Central memory CD8-positive, alpha-beta T cell (primary cell): ENCODE results near the gene IL17RD.

Experiments
- ATAC-seq: fragments of 150-1000 bp; cut with Tn5 transposase; replicated peaks from 2 replicates; pipeline ENCODE4 v1.10.0; 2022; ENCODE audit warnings: mild to moderate bottlenecking, moderate FRiP score, moderate number of reproducible peaks; ENCODE audit not compliant: poor library complexity, severe bottlenecking; ENCODE audit errors: extremely low read depth
- DNase-seq, 2 donors: peaks; one replicate each; pipeline ENCODE4 v3.0.0; 2021; ENCODE audit warnings: low spot score in 2 of 2
- H3K27ac Mint-ChIP-seq: one replicate; pipeline ENCODE4 v1.8.0; 2022; ENCODE audit warnings: low read depth, mild to moderate bottlenecking, moderate library complexity, mixed read lengths
- H3K27me3 Mint-ChIP-seq: one replicate; pipeline ENCODE4 v1.8.0; 2022; ENCODE audit warnings: mixed read lengths
- H3K36me3 Mint-ChIP-seq: one replicate; pipeline ENCODE4 v1.8.0; 2022; ENCODE audit warnings: mild to moderate bottlenecking, moderate library complexity, mixed read lengths; ENCODE audit not compliant: insufficient read depth
- H3K4me1 Mint-ChIP-seq: one replicate; pipeline ENCODE4 v1.8.0; 2022; ENCODE audit warnings: mixed read lengths
- H3K4me3 Mint-ChIP-seq: one replicate; pipeline ENCODE4 v1.8.0; 2022; ENCODE audit warnings: mild to moderate bottlenecking, moderate library complexity, mixed read lengths
- H3K9me3 Mint-ChIP-seq: one replicate; pipeline ENCODE4 v1.8.0; 2022; ENCODE audit warnings: mixed read lengths

IL17RD gene

GRCh38 chr3:57164657-57165573 is at the start of gene IL17RD:
Gene IL17RD (minus strand): TSS chr3:57165353. CDS start chr3:57165286, 67 bp downstream.
- Mint-ChIP-seq H3K4me1 (peaks cover 17% of the 10 kb centered on the region), H3K27me3 (peaks cover 93% of the 10 kb centered on the region), H3K9me3 (no peaks in the 10 kb centered on the region), H3K36me3 (peaks cover 1% of the 10 kb centered on the region), H3K27ac (no peak within 1 kb of the TSS), H3K4me3 (peak within 1 kb of the TSS; percentile 80)
- no peak for DNase-seq
- ATAC-seq = no peak

- ATAC-seq (no peak), DNase-seq (no peak)
- Mint-ChIP-seq H3K36me3 (no peaks in the 10 kb centered on the region), H3K4me1 (no peaks in the 10 kb centered on the region), H3K4me3 (no peak overlapping the region), H3K27me3 (no peaks in the 10 kb centered on the region), H3K27ac (no peak overlapping the region), H3K9me3 (no peaks in the 10 kb centered on the region)
Observed at GRCh38 chr3:57206423-57206822, 41.3 kb upstream of the IL17RD start.

DNA sequence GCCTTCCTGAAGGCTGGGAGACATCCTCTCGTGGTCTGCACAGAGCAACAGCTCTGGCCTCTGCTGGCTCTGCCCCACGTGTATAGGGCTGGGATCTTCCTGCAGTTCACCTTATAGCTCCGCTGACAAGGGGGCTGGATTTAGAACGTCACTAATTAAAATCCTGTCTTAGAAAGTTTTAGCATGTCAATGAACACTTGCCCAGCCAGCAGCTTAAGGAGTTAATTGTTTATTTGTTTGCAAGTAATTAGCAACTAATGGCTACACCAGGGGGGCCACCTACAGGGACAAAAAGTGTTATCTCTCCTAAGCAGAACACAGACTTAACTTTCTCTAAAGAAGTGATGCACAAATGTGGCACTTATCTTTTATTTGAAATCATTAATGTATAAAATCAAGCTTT is 34.7 kb upstream of the IL17RD start, which contains the start of gene HESX1:
HESX1 (minus strand) TSS at position 84 of the 403 bp plus-strand sequence; CDS start at position 24, 60 bp downstream.
- no peak for ATAC-seq
- no peak within 1 kb of the TSS for H3K4me3 Mint-ChIP-seq
- no peaks in the 10 kb centered on the region for H3K4me1 Mint-ChIP-seq
- no peaks in the 10 kb centered on the region for H3K36me3 Mint-ChIP-seq
- peaks cover 18% of the 10 kb centered on the region for H3K27me3 Mint-ChIP-seq
- DNase-seq = no peak
- H3K9me3 Mint-ChIP-seq = no peaks in the 10 kb centered on the region
- no peak within 1 kb of the TSS for H3K27ac Mint-ChIP-seq

- H3K27me3 Mint-ChIP-seq = peaks cover 44% of the 10 kb centered on the region
- no peaks in the 10 kb centered on the region for H3K4me1 Mint-ChIP-seq
- H3K36me3 Mint-ChIP-seq = no peaks in the 10 kb centered on the region
- ATAC-seq (no peak), DNase-seq (no peak)
- no peaks in the 10 kb centered on the region for H3K9me3 Mint-ChIP-seq
- H3K4me3 Mint-ChIP-seq = no peak overlapping the region
- H3K27ac Mint-ChIP-seq = no peak overlapping the region
Observed at GRCh38 chr3:57194641-57195040, 29.5 kb upstream of the IL17RD start.

GRCh38 chr3:57192028-57192427 is 26.9 kb upstream of the IL17RD start:
- Mint-ChIP-seq H3K9me3 (no peaks in the 10 kb centered on the region), H3K27ac (no peak overlapping the region), H3K4me1 (no peaks in the 10 kb centered on the region), H3K4me3 (no peak overlapping the region), H3K27me3 (peaks cover 38% of the 10 kb centered on the region), H3K36me3 (no peaks in the 10 kb centered on the region)
- DNase-seq = no peak
- ATAC-seq = no peak

- H3K36me3 Mint-ChIP-seq = peaks cover 3% of the 10 kb centered on the region
- no peak for DNase-seq
- ATAC-seq = no peak
- H3K9me3 Mint-ChIP-seq = no peaks in the 10 kb centered on the region
- H3K27ac Mint-ChIP-seq = no peak overlapping the region
- H3K27me3 Mint-ChIP-seq = peaks cover 35% of the 10 kb centered on the region
- no peak overlapping the region for H3K4me3 Mint-ChIP-seq
- H3K4me1 Mint-ChIP-seq = no peaks in the 10 kb centered on the region
Observed at GRCh38 chr3:57184526-57184925, 19.4 kb upstream of the IL17RD start.

DNA sequence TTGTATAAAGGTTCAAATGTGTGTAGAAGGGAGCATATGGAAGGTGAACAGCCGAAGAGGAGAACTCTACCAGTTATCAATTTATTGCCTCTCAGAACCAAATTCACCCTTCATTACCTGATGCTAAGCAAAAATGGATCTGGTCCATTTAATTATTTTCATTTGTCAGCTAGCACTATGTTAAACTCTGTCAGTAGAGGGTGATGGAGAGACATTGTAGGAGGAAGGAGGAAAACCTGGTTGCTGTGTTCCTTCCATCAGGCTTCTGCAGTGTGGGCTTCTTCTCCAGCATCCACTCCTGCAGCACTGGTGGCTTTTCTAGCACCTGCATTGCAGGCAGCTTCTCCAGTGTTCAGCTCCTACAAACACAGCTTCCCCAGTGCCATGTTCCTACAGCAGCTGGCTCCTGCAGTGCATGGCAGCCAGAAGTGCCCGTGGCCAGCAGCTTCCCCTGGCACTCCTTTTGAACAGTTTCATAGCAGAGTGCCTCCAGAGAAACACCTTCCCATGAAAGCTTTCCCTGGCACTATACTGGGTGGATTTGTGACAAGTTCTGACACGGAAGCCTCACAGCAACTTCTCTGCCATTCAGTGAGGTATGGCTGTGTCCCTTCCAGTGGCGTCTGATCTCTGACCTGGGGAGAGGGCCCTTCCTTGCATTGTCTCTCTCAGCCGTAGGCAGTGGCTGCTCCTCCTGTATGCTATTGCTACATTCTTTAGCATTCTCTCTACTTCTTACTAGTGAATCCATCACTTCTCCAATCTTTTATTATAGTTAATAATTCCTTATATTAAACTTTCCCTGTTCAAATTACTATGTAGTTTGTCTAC is 14.6 kb upstream of the IL17RD start:
- peaks cover 32% of the 10 kb centered on the region for H3K27me3 Mint-ChIP-seq
- H3K36me3 Mint-ChIP-seq = no peaks in the 10 kb centered on the region
- H3K4me3 Mint-ChIP-seq = no peak overlapping the region
- ATAC-seq (no peak), DNase-seq (no peak)
- H3K9me3 Mint-ChIP-seq = no peaks in the 10 kb centered on the region
- no peaks in the 10 kb centered on the region for H3K4me1 Mint-ChIP-seq
- H3K27ac Mint-ChIP-seq = no peak overlapping the region

GRCh38 chr3:57176045-57176444 is 10.9 kb upstream of the IL17RD start:
- H3K36me3 Mint-ChIP-seq = no peaks in the 10 kb centered on the region
- no peak for ATAC-seq
- H3K9me3 Mint-ChIP-seq = no peaks in the 10 kb centered on the region
- H3K27me3 Mint-ChIP-seq = peaks cover 57% of the 10 kb centered on the region
- no peaks in the 10 kb centered on the region for H3K4me1 Mint-ChIP-seq
- H3K27ac Mint-ChIP-seq = no peak overlapping the region
- DNase-seq = no peak
- H3K4me3 Mint-ChIP-seq = no peak overlapping the region

DNA sequence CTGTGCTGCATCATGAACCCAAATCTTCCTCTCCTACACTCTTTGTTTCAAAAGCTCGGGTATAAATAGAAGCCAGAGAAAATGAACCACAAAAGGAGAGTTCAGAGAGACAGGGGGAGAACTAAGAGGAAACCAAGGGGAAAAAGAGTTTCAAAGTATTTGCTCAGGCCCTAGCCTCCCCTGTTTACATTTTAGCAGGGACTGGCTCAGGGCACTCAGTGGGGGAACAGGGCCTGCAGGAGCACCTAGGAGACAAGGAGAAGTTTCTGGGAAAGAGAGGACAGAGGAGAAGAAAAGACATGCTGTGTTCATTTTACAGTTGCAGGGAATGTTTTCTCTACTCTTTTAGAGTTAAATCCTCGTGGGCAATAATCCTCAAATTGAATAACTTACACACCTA is 8.5 kb upstream of the IL17RD start:
- DNase-seq (no peak), ATAC-seq (no peak)
- Mint-ChIP-seq H3K27ac (no peak overlapping the region), H3K4me1 (peaks cover 5% of the 10 kb centered on the region), H3K36me3 (no peaks in the 10 kb centered on the region), H3K9me3 (no peaks in the 10 kb centered on the region), H3K27me3 (peaks cover 58% of the 10 kb centered on the region), H3K4me3 (no peak overlapping the region)

DNA sequence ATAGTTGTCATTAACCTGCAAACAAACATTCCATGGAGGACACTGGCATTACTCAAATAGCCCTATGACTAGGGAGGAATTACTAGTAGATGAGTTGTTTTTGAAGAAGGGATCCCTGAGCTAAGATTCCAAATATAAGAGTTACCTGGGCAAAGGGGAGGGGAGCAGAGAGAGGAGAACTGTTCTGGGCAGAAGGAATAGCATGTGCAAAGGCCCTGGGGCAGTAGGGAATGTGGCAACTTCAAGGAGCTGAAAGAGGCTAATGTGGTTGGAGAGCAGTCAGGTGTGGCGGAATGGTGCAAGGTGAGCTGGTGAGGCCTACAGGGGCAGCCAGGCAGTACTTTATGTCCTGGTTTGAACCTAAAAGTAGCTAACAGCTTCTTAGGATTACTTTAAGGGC is 5.8 kb upstream of the IL17RD start:
- no peaks in the 10 kb centered on the region for H3K9me3 Mint-ChIP-seq
- DNase-seq = no peak
- H3K4me3 Mint-ChIP-seq = no peak overlapping the region
- H3K27ac Mint-ChIP-seq = no peak overlapping the region
- peaks cover 76% of the 10 kb centered on the region for H3K27me3 Mint-ChIP-seq
- H3K36me3 Mint-ChIP-seq = no peaks in the 10 kb centered on the region
- peaks cover 5% of the 10 kb centered on the region for H3K4me1 Mint-ChIP-seq
- ATAC-seq = no peak

DNA sequence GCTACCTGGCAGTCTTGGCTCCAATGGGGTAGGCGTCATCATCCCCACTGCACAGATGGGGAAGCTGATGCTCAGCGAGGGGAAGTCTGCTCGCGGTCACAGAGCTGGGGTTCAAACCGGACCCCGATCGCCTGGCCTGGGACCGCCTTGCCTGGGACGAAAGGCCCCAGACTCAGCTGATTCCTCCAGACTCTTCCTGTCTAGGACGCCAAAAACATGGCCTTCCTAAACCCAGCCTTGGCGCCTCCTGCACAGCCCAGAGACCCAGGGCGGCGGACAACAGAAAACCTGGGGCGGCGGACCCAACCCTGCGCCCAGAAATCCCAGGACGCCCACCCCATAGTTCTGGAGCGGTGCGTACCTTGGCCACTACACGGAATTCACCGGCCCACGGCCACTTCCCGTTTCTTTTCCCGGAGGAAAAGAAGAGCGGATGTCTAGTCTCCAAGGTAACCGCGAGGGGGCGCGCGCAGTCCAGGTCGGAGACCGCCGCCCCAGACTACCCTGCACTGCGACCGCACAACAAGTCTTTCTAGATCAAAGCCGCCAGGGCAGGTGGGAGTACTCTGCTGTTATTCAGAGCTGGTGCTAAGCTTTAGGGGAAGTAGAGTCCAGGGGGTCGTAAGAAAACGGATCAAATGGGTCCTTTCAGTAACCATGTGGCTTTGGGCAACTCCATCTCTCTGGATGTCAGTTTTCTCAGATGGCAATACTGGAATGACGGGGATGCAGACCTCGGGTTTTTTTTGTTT is 4.9 kb upstream of the IL17RD start:
- H3K27me3 Mint-ChIP-seq = peaks cover 84% of the 10 kb centered on the region

GRCh38 chr3:57169108-57169507 is 4.0 kb upstream of the IL17RD start:
- no peaks in the 10 kb centered on the region for H3K9me3 Mint-ChIP-seq
- peaks cover 16% of the 10 kb centered on the region for H3K4me1 Mint-ChIP-seq
- DNase-seq (no peak), ATAC-seq (no peak)
- H3K27me3 Mint-ChIP-seq = peaks cover 91% of the 10 kb centered on the region
- peaks cover 1% of the 10 kb centered on the region for H3K36me3 Mint-ChIP-seq
- no peak overlapping the region for H3K4me3 Mint-ChIP-seq
- no peak overlapping the region for H3K27ac Mint-ChIP-seq

More for the DNA sequence above, 4.9 kb upstream of the IL17RD start:
- no peaks in the 10 kb centered on the region for H3K9me3 Mint-ChIP-seq
- H3K4me1 Mint-ChIP-seq = peaks cover 12% of the 10 kb centered on the region
- H3K4me3 Mint-ChIP-seq = peak overlapping the region; percentile 36
- peak in 1 of 2 donors; percentile 33 for DNase-seq
- ATAC-seq = peak; percentile 52
- peaks cover 1% of the 10 kb centered on the region for H3K36me3 Mint-ChIP-seq
- H3K27ac Mint-ChIP-seq = no peak overlapping the region
